Measurements from ENCODE around the gene NT5DC1.

Gene NT5DC1

GRCh38 chr6:116083052-116083451, 17.6 kb upstream of the NT5DC1 start:
- no peak overlapping the region for H2AFZ ChIP-seq (ENCODE audit: low read depth, low read length)
- H3K4me3 ChIP-seq (ENCODE audit: low read depth in 1 of 2, low read length in 2 of 2) = no peak overlapping the region
- no peak overlapping the region for H3K4me2 ChIP-seq (ENCODE audit: insufficient read depth, low read length)
- TF ChIP-seq CTCF (IDR thresholded peaks at IDR 0.05; ENCODE audit: borderline replicate concordance, extremely low read depth, low read length, poor library complexity, severe bottlenecking) (no peak), EZH2 (IDR thresholded peaks at IDR 0.05; ENCODE audit: borderline replicate concordance, low read depth, low read length, severe bottlenecking) (no peak)
- no peak for ATAC-seq (ENCODE audit: insufficient read depth, low read depth)
- DNase-seq = no peak
- no peaks in the 10 kb centered on the region for H3K79me2 ChIP-seq (ENCODE audit: insufficient read depth, low read length)
- no peaks in the 10 kb centered on the region for H3K9me3 ChIP-seq (ENCODE audit: insufficient read depth, low read length, severe bottlenecking)
- H3K36me3 ChIP-seq (ENCODE audit: insufficient read depth, low read length) = no peaks in the 10 kb centered on the region
- H3K9ac ChIP-seq (ENCODE audit: low read depth, low read length) = no peak overlapping the region
- peaks cover 12% of the 10 kb centered on the region for H3K27me3 ChIP-seq (ENCODE audit: insufficient read depth, low read length, poor library complexity)
- H3K4me1 ChIP-seq (ENCODE audit: insufficient read depth, low read length) = no peaks in the 10 kb centered on the region
- H3K27ac ChIP-seq (ENCODE audit: low read length) = no peak overlapping the region
- H4K20me1 ChIP-seq (ENCODE audit: insufficient read depth, low read length) = no peaks in the 10 kb centered on the region

GRCh38 chr6:116084284-116084683, 16.4 kb upstream of the NT5DC1 start:
- Histone ChIP-seq H4K20me1 (ENCODE audit: insufficient read depth, low read length) (no peaks in the 10 kb centered on the region), H3K79me2 (ENCODE audit: insufficient read depth, low read length) (no peaks in the 10 kb centered on the region), H3K9ac (ENCODE audit: low read depth, low read length) (no peak overlapping the region), H3K36me3 (ENCODE audit: insufficient read depth, low read length) (no peaks in the 10 kb centered on the region), H2AFZ (ENCODE audit: low read depth, low read length) (no peak overlapping the region), H3K9me3 (ENCODE audit: insufficient read depth, low read length, severe bottlenecking) (no peaks in the 10 kb centered on the region), H3K4me1 (ENCODE audit: insufficient read depth, low read length) (no peaks in the 10 kb centered on the region), H3K4me2 (ENCODE audit: insufficient read depth, low read length) (no peak overlapping the region), H3K27ac (ENCODE audit: low read length) (no peak overlapping the region), H3K4me3 (ENCODE audit: low read depth in 1 of 2, low read length in 2 of 2) (no peak overlapping the region), H3K27me3 (ENCODE audit: insufficient read depth, low read length, poor library complexity) (peaks cover 12% of the 10 kb centered on the region)
- no peak for DNase-seq
- no peak for TF ChIP-seq EZH2 (IDR thresholded peaks at IDR 0.05; ENCODE audit: borderline replicate concordance, low read depth, low read length, severe bottlenecking)
- no peak for TF ChIP-seq CTCF (IDR thresholded peaks at IDR 0.05; ENCODE audit: borderline replicate concordance, extremely low read depth, low read length, poor library complexity, severe bottlenecking)
- ATAC-seq (ENCODE audit: insufficient read depth, low read depth) = no peak

- no peaks in the 10 kb centered on the region for H3K9me3 ChIP-seq (ENCODE audit: insufficient read depth, low read length, severe bottlenecking)
- DNase-seq = no peak
- no peak overlapping the region for H3K4me3 ChIP-seq (ENCODE audit: low read depth in 1 of 2, low read length in 2 of 2)
- H3K4me1 ChIP-seq (ENCODE audit: insufficient read depth, low read length) = no peaks in the 10 kb centered on the region
- no peaks in the 10 kb centered on the region for H3K79me2 ChIP-seq (ENCODE audit: insufficient read depth, low read length)
- H3K27me3 ChIP-seq (ENCODE audit: insufficient read depth, low read length, poor library complexity) = peaks cover 7% of the 10 kb centered on the region
- no peak overlapping the region for H3K4me2 ChIP-seq (ENCODE audit: insufficient read depth, low read length)
- TF ChIP-seq EZH2 (IDR thresholded peaks at IDR 0.05; ENCODE audit: borderline replicate concordance, low read depth, low read length, severe bottlenecking) = no peak
- H2AFZ ChIP-seq (ENCODE audit: low read depth, low read length) = no peak overlapping the region
- no peak overlapping the region for H3K9ac ChIP-seq (ENCODE audit: low read depth, low read length)
- H3K36me3 ChIP-seq (ENCODE audit: insufficient read depth, low read length) = no peaks in the 10 kb centered on the region
- H3K27ac ChIP-seq (ENCODE audit: low read length) = no peak overlapping the region
- ATAC-seq (ENCODE audit: insufficient read depth, low read depth) = no peak
- no peaks in the 10 kb centered on the region for H4K20me1 ChIP-seq (ENCODE audit: insufficient read depth, low read length)
Measured at GRCh38 chr6:116087437-116088027, 13.1 kb upstream of the NT5DC1 start.

GRCh38 chr6:116088946-116089345, 11.7 kb upstream of the NT5DC1 start:
- no peaks in the 10 kb centered on the region for H3K9me3 ChIP-seq (ENCODE audit: insufficient read depth, low read length, severe bottlenecking)
- no peaks in the 10 kb centered on the region for H3K4me1 ChIP-seq (ENCODE audit: insufficient read depth, low read length)
- peaks cover 7% of the 10 kb centered on the region for H3K27me3 ChIP-seq (ENCODE audit: insufficient read depth, low read length, poor library complexity)
- ATAC-seq (ENCODE audit: insufficient read depth, low read depth) = no peak
- no peaks in the 10 kb centered on the region for H3K79me2 ChIP-seq (ENCODE audit: insufficient read depth, low read length)
- H3K4me2 ChIP-seq (ENCODE audit: insufficient read depth, low read length) = no peak overlapping the region
- H2AFZ ChIP-seq (ENCODE audit: low read depth, low read length) = no peak overlapping the region
- H3K36me3 ChIP-seq (ENCODE audit: insufficient read depth, low read length) = no peaks in the 10 kb centered on the region
- TF ChIP-seq CTCF (IDR thresholded peaks at IDR 0.05; ENCODE audit: borderline replicate concordance, extremely low read depth, low read length, poor library complexity, severe bottlenecking) (no peak), EZH2 (IDR thresholded peaks at IDR 0.05; ENCODE audit: borderline replicate concordance, low read depth, low read length, severe bottlenecking) (no peak)
- no peak for DNase-seq
- no peak overlapping the region for H3K9ac ChIP-seq (ENCODE audit: low read depth, low read length)
- no peaks in the 10 kb centered on the region for H4K20me1 ChIP-seq (ENCODE audit: insufficient read depth, low read length)
- H3K27ac ChIP-seq (ENCODE audit: low read length) = no peak overlapping the region
- H3K4me3 ChIP-seq (ENCODE audit: low read depth in 1 of 2, low read length in 2 of 2) = no peak overlapping the region
